HG03520 (cell line): Measurements from ENCODE around the gene DIDO1.
A peak's percentile ranks its signal among the peaks of the same experiment; 100 is the strongest.

Experiments
- ATAC-seq: cut with Tn5 transposase; IDR thresholded peaks from one replicate; pipeline ENCODE4 v1.9.1; 2021; ENCODE audit warnings: mild to moderate bottlenecking, moderate library complexity; ENCODE audit not compliant: unreplicated experiment

Gene DIDO1

GRCh38 chr20:62951896-62952372 lies 25.6 kb upstream of the DIDO1 start:
- no peak for ATAC-seq

- no peak for ATAC-seq
Observed at GRCh38 chr20:62951143-62951895, 25.0 kb upstream of the DIDO1 start.

- no peak for ATAC-seq
Observed at GRCh38 chr20:62950741-62951140, 24.4 kb upstream of the DIDO1 start.

- ATAC-seq, result no peak
Observed at GRCh38 chr20:62949962-62950361, 23.7 kb upstream of the DIDO1 start.

- no peak for ATAC-seq
Observed at GRCh38 chr20:62949153-62949821, 23.0 kb upstream of the DIDO1 start.

GRCh38 chr20:62947532-62948300 lies 21.4 kb upstream of the DIDO1 start:
- ATAC-seq, result no peak

- no peak for ATAC-seq
Observed at GRCh38 chr20:62946918-62947317, 20.6 kb upstream of the DIDO1 start.

- no peak for ATAC-seq
Observed at GRCh38 chr20:62945771-62946339, 19.6 kb upstream of the DIDO1 start.

- ATAC-seq, result no peak
Observed at GRCh38 chr20:62944746-62945145, 18.4 kb upstream of the DIDO1 start.

GRCh38 chr20:62944184-62944583 lies 17.9 kb upstream of the DIDO1 start:
- ATAC-seq, result no peak

- ATAC-seq, result no peak
Observed at GRCh38 chr20:62943396-62943795, 17.1 kb upstream of the DIDO1 start.

- no peak for ATAC-seq
Observed at GRCh38 chr20:62942456-62942855, 16.2 kb upstream of the DIDO1 start.

GRCh38 chr20:62941792-62942191 lies 15.5 kb upstream of the DIDO1 start:
- ATAC-seq, result no peak

- no peak for ATAC-seq
Observed at GRCh38 chr20:62940875-62941274, 14.6 kb upstream of the DIDO1 start.

GRCh38 chr20:62938105-62938888 lies 12.0 kb upstream of the DIDO1 start, which contains the start of gene GID8:
Gene GID8, plus strand, starts transcription at chr20:62938147. Its CDS starts 3,356 bp downstream, at chr20:62941503.
- ATAC-seq, result peak; percentile 34

GRCh38 chr20:62937268-62938104 lies 11.2 kb upstream of the DIDO1 start:
- ATAC-seq, result peak; percentile 80

GRCh38 chr20:62935968-62936585 lies 9.8 kb upstream of the DIDO1 start:
- no peak for ATAC-seq

- ATAC-seq, result no peak
Observed at GRCh38 chr20:62935204-62935967, 9.1 kb upstream of the DIDO1 start.
